ENCODE measurements around the gene PARP15. TPM values are rescaled to one million over a fixed set of nuclear protein-coding genes. Genes with fewer than 3 reads are reported as not detected.

PARP15 gene
- total RNA-seq, 1 experiment from 2014 or later = 0.12 TPM

- DNase-seq (ENCODE audit: low read depth, low spot score) (peak; percentile 72), ATAC-seq (peak; percentile 73)
- Histone ChIP-seq H3K27me3 (ENCODE audit: insufficient read depth, low read length) (no peaks in the 10 kb centered on the region), H3K4me1 (ENCODE audit: control insufficient read depth in 1 of 2, insufficient read depth in 2 of 2, low read length in 2 of 2) (peaks cover 13 to 29% of the 10 kb centered on the region in 2 experiments; a peak in 3 of 4 replicates), H3K79me2 (ENCODE audit: insufficient read depth, low read length) (peaks cover 7% of the 10 kb centered on the region; the same call in 1 of the 2 replicates), H3K36me3 (ENCODE audit: control insufficient read depth in 1 of 2, insufficient read depth in 2 of 2, low read length in 2 of 2) (no peaks in the 10 kb centered on the region), H3K4me3 (replicated peaks in 1 of 2; ENCODE audit: low read depth in 1 of 2, low read length in 2 of 2) (peak overlapping the region; percentile 77 to 85), H2AFZ (ENCODE audit: low read depth, low read length, poor library complexity, severe bottlenecking) (peak overlapping the region; percentile 71), H3K9ac (ENCODE audit: low read length) (peak overlapping the region; percentile 84), H3K4me2 (ENCODE audit: low read length) (peak overlapping the region; percentile 93), H3K9me3 (ENCODE audit: control insufficient read depth in 1 of 2, insufficient read depth in 1 of 2, low read depth in 1 of 2, low read length in 2 of 2) (no peaks in the 10 kb centered on the region), H3K27ac (ENCODE audit: low read depth, low read length) (peak overlapping the region; percentile 68), H3K9me2 (ENCODE audit: insufficient read depth) (no peaks in the 10 kb centered on the region), H4K20me1 (ENCODE audit: insufficient read depth) (no peaks in the 10 kb centered on the region)
- TF ChIP-seq POLR2AphosphoS5 (IDR thresholded peaks at IDR 0.05; ENCODE audit: low read depth, low read length) = 0 out of 2 replicates have a peak, but pooled peaks have one; percentile 21
- TF ChIP-seq FOSL1 (IDR thresholded peaks at IDR 0.05; ENCODE audit: low read depth) = no peak
- peak; percentile 52; the same call in 1 of the 2 replicates for TF ChIP-seq ELF1 (IDR thresholded peaks at IDR 0.05; ENCODE audit: borderline replicate concordance, low read depth)
- 0 out of 2 replicates have a peak, but pooled peaks have one; percentile 26 for TF ChIP-seq MAX (IDR thresholded peaks at IDR 0.05)
- TF ChIP-seq TCF7L2 (IDR thresholded peaks at IDR 0.05; ENCODE audit: borderline replicate concordance, extremely low read depth, insufficient read depth, insufficient read length) = no peak
- peak; percentile 23 for TF ChIP-seq YY1 (IDR thresholded peaks at IDR 0.05; ENCODE audit: extremely low read depth, insufficient replicate concordance, low read depth, low read length)
- peak; percentile 95 for TF ChIP-seq RAD21 (IDR thresholded peaks at IDR 0.05; ENCODE audit: low read depth)
- no peak for TF ChIP-seq EZH2phosphoT487 (IDR thresholded peaks at IDR 0.05; ENCODE audit: borderline replicate concordance)
- TF ChIP-seq, protein P1, sequence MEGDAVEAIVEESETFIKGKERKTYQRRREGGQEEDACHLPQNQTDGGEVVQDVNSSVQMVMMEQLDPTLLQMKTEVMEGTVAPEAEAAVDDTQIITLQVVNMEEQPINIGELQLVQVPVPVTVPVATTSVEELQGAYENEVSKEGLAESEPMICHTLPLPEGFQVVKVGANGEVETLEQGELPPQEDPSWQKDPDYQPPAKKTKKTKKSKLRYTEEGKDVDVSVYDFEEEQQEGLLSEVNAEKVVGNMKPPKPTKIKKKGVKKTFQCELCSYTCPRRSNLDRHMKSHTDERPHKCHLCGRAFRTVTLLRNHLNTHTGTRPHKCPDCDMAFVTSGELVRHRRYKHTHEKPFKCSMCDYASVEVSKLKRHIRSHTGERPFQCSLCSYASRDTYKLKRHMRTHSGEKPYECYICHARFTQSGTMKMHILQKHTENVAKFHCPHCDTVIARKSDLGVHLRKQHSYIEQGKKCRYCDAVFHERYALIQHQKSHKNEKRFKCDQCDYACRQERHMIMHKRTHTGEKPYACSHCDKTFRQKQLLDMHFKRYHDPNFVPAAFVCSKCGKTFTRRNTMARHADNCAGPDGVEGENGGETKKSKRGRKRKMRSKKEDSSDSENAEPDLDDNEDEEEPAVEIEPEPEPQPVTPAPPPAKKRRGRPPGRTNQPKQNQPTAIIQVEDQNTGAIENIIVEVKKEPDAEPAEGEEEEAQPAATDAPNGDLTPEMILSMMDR (IDR thresholded peaks at IDR 0.05 in 2 of 3, conservative IDR thresholded peaks at IDR 0.05 in 1 of 3; ENCODE audit: borderline replicate concordance in 1 of 3, insufficient read depth in 1 of 3, low read depth in 2 of 3, low read length in 2 of 3) = peak; percentile 69 to 91 (median 78)
- BruUV-seq (replicated peaks) = no TSS peak
- RAD21 ChIA-PET (ENCODE audit: low non-redundant PET in 1 of 2, low total read pairs in 2 of 2, uncharacterized antibody in 2 of 2, unreplicated experiment in 2 of 2) = interaction anchor here (0.7 to 1.8 kb wide), 7 partner anchors 10 to 373 kb away, joined by 3 to 6 read pairs (median 4); partner anchors contain the start of genes DTX3L (in 1 of the 2) and PARP9 (in 1 of the 2)
- intact Hi-C loops (cut with micrococcal nuclease) = loop anchor here (1.0 to 5.0 kb wide), 5 partner anchors 119 to 1132 kb away; no protein-coding TSS in a partner anchor
- POLR2A ChIA-PET = interaction anchor here (0.6 to 2.6 kb wide), 6 partner anchors 10 to 307 kb away, joined by 3 to 9 read pairs (median 8); partner anchors contain the start of genes DTX3L, FAM162A, MIX23 and PARP9
- CTCF ChIA-PET = interaction anchor here (0.6 to 3.2 kb wide), 17 partner anchors 9 to 683 kb away, joined by 3 to 29 read pairs (median 4); partner anchors contain the start of genes DTX3L, FAM162A, KPNA1 and PARP9
These were observed 101.8 kb downstream of the PARP15 start for GRCh38 chr3:122679085-122679881.
